HG03066 (cell line): ENCODE results near the gene EFHC1.

Experiments
- ATAC-seq: cut with Tn5 transposase; IDR thresholded peaks from one replicate; pipeline ENCODE4 v1.9.1; 2021; ENCODE audit warnings: low read depth; ENCODE audit not compliant: unreplicated experiment

The EFHC1 gene

GRCh38 chr6:52500238-52501129 lies 80.3 kb downstream of the EFHC1 start:
- no peak for ATAC-seq

GRCh38 chr6:52502306-52503029 lies 82.3 kb downstream of the EFHC1 start:
- no peak for ATAC-seq

- no peak for ATAC-seq
These were observed 83.2 kb downstream of the EFHC1 start for GRCh38 chr6:52503323-52503747.

GRCh38 chr6:52503851-52504781 lies 84.0 kb downstream of the EFHC1 start:
- ATAC-seq = no peak

GRCh38 chr6:52504782-52505136 lies 84.6 kb downstream of the EFHC1 start:
- no peak for ATAC-seq

GRCh38 chr6:52505726-52506409 lies 85.7 kb downstream of the EFHC1 start:
- no peak for ATAC-seq

- no peak for ATAC-seq
These were observed 86.3 kb downstream of the EFHC1 start for GRCh38 chr6:52506476-52506875.

GRCh38 chr6:52507557-52508260 lies 87.6 kb downstream of the EFHC1 start:
- no peak for ATAC-seq

GRCh38 chr6:52508261-52508739 lies 88.2 kb downstream of the EFHC1 start:
- ATAC-seq = no peak

GRCh38 chr6:52509281-52510212 lies 89.4 kb downstream of the EFHC1 start:
- no peak for ATAC-seq

GRCh38 chr6:52510213-52510562 lies 90.0 kb downstream of the EFHC1 start:
- ATAC-seq = no peak

GRCh38 chr6:52511163-52511562 lies 91.0 kb downstream of the EFHC1 start:
- ATAC-seq = no peak

GRCh38 chr6:52511572-52512151 lies 91.5 kb downstream of the EFHC1 start:
- ATAC-seq = no peak

- ATAC-seq = no peak
These were observed 92.1 kb downstream of the EFHC1 start for GRCh38 chr6:52512199-52512598.

- no peak for ATAC-seq
These were observed 93.3 kb downstream of the EFHC1 start for GRCh38 chr6:52513464-52513863.

- no peak for ATAC-seq
These were observed 93.8 kb downstream of the EFHC1 start for GRCh38 chr6:52513896-52514295.

- ATAC-seq = no peak
These were observed 94.4 kb downstream of the EFHC1 start for GRCh38 chr6:52514514-52514913.
